Common myeloid progenitor, CD34-positive (primary cell): Measurements from ENCODE around the gene TSBP1.
"Not testable (repeated sequence)": the region's sequence is repeated elsewhere in the genome, so short reads cannot be mapped to it uniquely, and the experiment has no call there.

Experiments
- CTCF ChIA-PET: fragments of 350-600 bp; sonication (Branson Sonifier 250); formaldehyde crosslinking; loops from one replicate; lab custom pipeline; 2021; ENCODE audit warnings: antibody characterized with exemption; lab: Charles Lee
- POLR2A ChIA-PET: fragments of 350-600 bp; sonication (Branson Sonifier 250); formaldehyde crosslinking; loops from one replicate; lab custom pipeline; 2021; ENCODE audit warnings: antibody characterized with exemption; lab: Charles Lee
- DNase-seq, 3 donors: peaks; one replicate each; pipeline versions ENCODE4 v3.0.0 to v3.0.0-alpha.2; 2013
- H3K27ac ChIP-seq, 2 experiments: 1 replicate in 1 of 2; 2 replicates in 1 of 2; pipeline ENCODE4 v1.7.0; 2013; ENCODE audit warnings: inconsistent platforms in 2 of 2, low read length in 2 of 2, mild to moderate bottlenecking in 2 of 2, low read depth in 1 of 2, moderate library complexity in 1 of 2; ENCODE audit not compliant: severe bottlenecking in 2 of 2, insufficient read depth in 1 of 2, poor library complexity in 1 of 2
- H3K27me3 ChIP-seq, 5 experiments: replicated peaks in 2 of 5; 1 replicate in 3 of 5; 2 replicates in 2 of 5; pipeline versions ENCODE4 v1.6.1 to v1.7.0; 2013; ENCODE audit warnings: low read length in 4 of 5, mild to moderate bottlenecking in 2 of 5, moderate library complexity in 2 of 5, inconsistent platforms in 1 of 5; ENCODE audit not compliant: insufficient read depth in 5 of 5, control insufficient read depth in 4 of 5
- H3K36me3 ChIP-seq, 4 experiments: 1 replicate in 2 of 4; 2 replicates in 2 of 4; pipeline versions ENCODE4 v1.6.1 to v1.7.0; 2013; ENCODE audit warnings: low read length in 3 of 4, control low read depth in 1 of 4, mild to moderate bottlenecking in 1 of 4; ENCODE audit not compliant: control insufficient read depth in 4 of 4, insufficient read depth in 4 of 4
- H3K4me1 ChIP-seq, 4 experiments: 1 replicate in 3 of 4; 2 replicates in 1 of 4; pipeline versions ENCODE4 v1.6.1 to v1.7.1; 2013; ENCODE audit warnings: low read length in 3 of 4, mild to moderate bottlenecking in 3 of 4, control low read depth in 1 of 4, inconsistent platforms in 1 of 4, moderate library complexity in 1 of 4; ENCODE audit not compliant: control insufficient read depth in 4 of 4, insufficient read depth in 4 of 4; ENCODE audit errors: control extremely low read depth in 1 of 4
- H3K4me3 ChIP-seq, 7 experiments: 1 replicate in 4 of 7; 2 replicates in 3 of 7; pipeline versions ENCODE4 v1.5.1 to v1.7.0; 2013; ENCODE audit warnings: mild to moderate bottlenecking in 7 of 7, low read length in 6 of 7, moderate library complexity in 6 of 7, inconsistent platforms in 2 of 7, low read depth in 2 of 7, control low read depth in 1 of 7; ENCODE audit not compliant: insufficient read depth in 4 of 7, control insufficient read depth in 1 of 7; ENCODE audit errors: extremely low read depth in 1 of 7
- H3K9me3 ChIP-seq, 5 experiments: 1 replicate in 4 of 5; 2 replicates in 1 of 5; pipeline versions ENCODE4 v1.6.1 to v1.7.1; 2013; ENCODE audit warnings: low read length in 4 of 5, mild to moderate bottlenecking in 2 of 5, inconsistent platforms in 1 of 5, low read depth in 1 of 5, moderate library complexity in 1 of 5; ENCODE audit not compliant: control insufficient read depth in 4 of 5, insufficient read depth in 2 of 5; ENCODE audit errors: control extremely low read depth in 1 of 5
- WGBS: methylation state at CpG from one replicate; pipeline ENCODE4 v1.1.5; 2013; ENCODE audit not compliant: insufficient coverage; 5-methylcytosine and 5-hydroxymethylcytosine counted together

The TSBP1 gene

GRCh38 chr6:32379545-32379944, 7.8 kb upstream of the TSBP1 start:
- H3K27ac ChIP-seq = no peak overlapping the region
- H3K4me3 ChIP-seq = no peak overlapping the region
- POLR2A ChIA-PET = no interaction called here
- no peaks in the 10 kb centered on the region for H3K9me3 ChIP-seq
- H3K4me1 ChIP-seq = no peaks in the 10 kb centered on the region
- CTCF ChIA-PET = no interaction called here
- 86% methylated on average over 1 of the region's 2 CpGs for WGBS
- H3K36me3 ChIP-seq = no peaks in the 10 kb centered on the region
- DNase-seq = no peak
- H3K27me3 ChIP-seq = no peaks in the 10 kb centered on the region

- Histone ChIP-seq H3K4me1 (no peaks in the 10 kb centered on the region), H3K4me3 (no peak overlapping the region), H3K9me3 (no peaks in the 10 kb centered on the region), H3K27ac (no peak overlapping the region), H3K27me3 (no peaks in the 10 kb centered on the region), H3K36me3 (no peaks in the 10 kb centered on the region)
- CTCF ChIA-PET = no interaction called here
- POLR2A ChIA-PET = no interaction called here
- DNase-seq = no peak
- WGBS = 93% methylated on average over 7 of the region's 7 CpGs
These were observed 4.2 kb upstream of the TSBP1 start for GRCh38 chr6:32375739-32376529.

- Histone ChIP-seq H3K9me3 (no peaks in the 10 kb centered on the region), H3K27me3 (no peaks in the 10 kb centered on the region), H3K27ac (no peak overlapping the region), H3K4me3 (no peak overlapping the region), H3K4me1 (no peaks in the 10 kb centered on the region), H3K36me3 (no peaks in the 10 kb centered on the region)
- WGBS = 80% methylated on average over 1 of the region's 1 CpG
- ChIA-PET CTCF (no interaction called here), POLR2A (no interaction called here)
- DNase-seq = no peak
These were observed 474 bp downstream of the TSBP1 start for GRCh38 chr6:32371229-32371628.

- H3K4me1 ChIP-seq = no peaks in the 10 kb centered on the region
- H3K27ac ChIP-seq = no peak overlapping the region
- no CpG with 5 or more reads among the region's 2 CpGs for WGBS
- no peaks in the 10 kb centered on the region for H3K27me3 ChIP-seq
- no peaks in the 10 kb centered on the region for H3K9me3 ChIP-seq
- ChIA-PET POLR2A (no interaction called here), CTCF (no interaction called here)
- no peaks in the 10 kb centered on the region for H3K36me3 ChIP-seq
- H3K4me3 ChIP-seq = no peak overlapping the region
- DNase-seq = no peak
These were observed 1.2 kb downstream of the TSBP1 start for GRCh38 chr6:32370505-32370904.

GRCh38 chr6:32369660-32370059, 2.0 kb downstream of the TSBP1 start:
- CTCF ChIA-PET = no interaction called here

GRCh38 chr6:32367644-32368043, 4.1 kb downstream of the TSBP1 start:
- no peaks in the 10 kb centered on the region for H3K27me3 ChIP-seq
- ChIA-PET CTCF (no interaction called here), POLR2A (no interaction called here)
- no peaks in the 10 kb centered on the region for H3K4me1 ChIP-seq
- no peak for DNase-seq
- no peaks in the 10 kb centered on the region for H3K36me3 ChIP-seq
- H3K4me3 ChIP-seq = no peak overlapping the region
- no peaks in the 10 kb centered on the region for H3K9me3 ChIP-seq
- H3K27ac ChIP-seq = no peak overlapping the region
- WGBS = no CpG with 5 or more reads among the region's 3 CpGs

More at GRCh38 chr6:32369660-32370059, 2.0 kb downstream of the TSBP1 start:
- Histone ChIP-seq H3K4me3 (no peak overlapping the region), H3K4me1 (no peaks in the 10 kb centered on the region), H3K27ac (no peak overlapping the region), H3K36me3 (no peaks in the 10 kb centered on the region), H3K9me3 (no peaks in the 10 kb centered on the region), H3K27me3 (no peaks in the 10 kb centered on the region)
- peak in 2 of 3 donors; percentile 23 to 25 for DNase-seq
- WGBS = 50% methylated on average over 2 of the region's 3 CpGs
- POLR2A ChIA-PET = interaction anchor here (0.6 kb wide), 1 partner anchor 14 kb away, joined by 3 read pairs; no protein-coding TSS in a partner anchor

- WGBS = no CpG with 5 or more reads among the region's 1 CpG
- POLR2A ChIA-PET, H3K4me1 ChIP-seq, DNase-seq, H3K4me3 ChIP-seq, H3K36me3 ChIP-seq, CTCF ChIA-PET, H3K9me3 ChIP-seq, H3K27ac ChIP-seq, H3K27me3 ChIP-seq: not testable (repeated sequence)
These were observed 12.5 kb downstream of the TSBP1 start for GRCh38 chr6:32359225-32359624.
